Thoracic aorta endothelial cell (primary cell): ENCODE results near the gene JADE1. TPM values are rescaled to one million over a fixed set of nuclear protein-coding genes. Genes with fewer than 3 reads are reported as not detected.

ENCODE experiments used
- total RNA-seq: library from RNA; depleted of rRNA; stranded (reverse); fragments of >200 nt; gene quantifications from 2 replicates; pipeline ENCODE4 v1.2.3, GENCODE V29; 2012

Gene JADE1
- 31.3 and 32.5 TPM in 2 replicates for total RNA-seq

GRCh38 chr4:128809477-128810330 is at the start of gene JADE1:
Gene JADE1 (plus strand): TSS chr4:128809700. CDS start chr4:128831759, 22,059 bp downstream.

